Motor neuron (in vitro differentiated cells): ENCODE data around the gene SRSF7. TPM values are rescaled to one million over a fixed set of nuclear protein-coding genes. Genes with fewer than 3 reads are reported as not detected.
"Not testable (repeated sequence)": the region's sequence is repeated elsewhere in the genome, so short reads cannot be mapped to it uniquely, and the experiment has no call there.

Experiments used
- ATAC-seq, 8 experiments: fragments of 200-7000 bp; cut with Tn5 transposase; replicated peaks in 6 of 8; 2 replicates each; pipeline ENCODE4 v1.8.0; 2021; ENCODE audit warnings: mild to moderate bottlenecking in 8 of 8, moderate library complexity in 8 of 8
- H3K27ac ChIP-seq, 2 donors: fragments of 250-450 bp; sonication (Bioruptor Pico); 2 replicates each; pipeline ENCODE4 v1.9.0; 2021; ENCODE audit warnings: antibody characterized with exemption in 2 of 2, mild to moderate bottlenecking in 2 of 2, moderate library complexity in 1 of 2
- H3K4me1 ChIP-seq, 2 donors: fragments of 250-450 bp; sonication (Bioruptor Pico); replicated peaks in 1 of 2; 2 replicates each; pipeline ENCODE4 v1.6.1; 2021; ENCODE audit warnings: antibody characterized with exemption in 2 of 2, mild to moderate bottlenecking in 2 of 2, moderate library complexity in 1 of 2
- H3K4me3 ChIP-seq, 5 donors: fragments of 250-450 bp; sonication (Bioruptor Pico); 2 replicates each; pipeline ENCODE4 v1.9.0; 2021; ENCODE audit warnings: antibody characterized with exemption in 5 of 5, mild to moderate bottlenecking in 5 of 5, moderate library complexity in 4 of 5
- WGBS, 10 experiments: fragments of 450-650 bp; shearing (Covaris generic); methylation state at CpG; one replicate each; pipeline ENCODE4 v1.0.0; 2022; 5-methylcytosine and 5-hydroxymethylcytosine counted together
- in situ Hi-C, 9 experiments: fragments of 400-800 bp; cut with MboI; loops; one replicate each; pipeline ENCODE4 v1.15.0; 2021; ENCODE audit warnings: low sequenced_read_pairs in 9 of 9, low pct_unique_long_range_greater_than_20kb in 2 of 9; ENCODE audit not compliant: unreplicated experiment in 9 of 9
- total RNA-seq, 8 experiments: library from RNA; unstranded; fragments of 300-600 nt; gene quantifications; 2 replicates each; pipeline versions ENCODE4 v1.2.3 to v1.2.4, GENCODE V29; 2022

SRSF7 gene
- total RNA-seq: 100 to 1,000 TPM in 7 of 8 experiments, 10 to 100 TPM in 1; 86.3 to 270 (median 120) TPM

GRCh38 chr2:38750891-38751595 lies at the start of gene SRSF7:
SRSF7 (minus strand) TSS chr2:38751361; CDS start chr2:38751256, 105 bp downstream.
- in situ Hi-C loops: no loop called here
- WGBS, 10 experiments: 0 to 1% (median 0%) methylated on average over 8 to 44 of the region's 68 CpGs; no CpG with 5 or more reads in 5 of the 10 experiments
- peak; percentile 84 to 92 (median 88) for ATAC-seq
- peaks cover 28 to 39% of the 10 kb centered on the region in 2 donors for H3K4me1 ChIP-seq
- peak within 1 kb of the TSS; percentile 92 to 93 for H3K27ac ChIP-seq
- peak within 1 kb of the TSS; percentile 79 to 96 (median 93) for H3K4me3 ChIP-seq

GRCh38 chr2:38797953-38798352 lies 46.8 kb upstream of the SRSF7 start:
- Histone ChIP-seq H3K27ac (no peak overlapping the region), H3K4me3 (no peak overlapping the region), H3K4me1 (no peaks in the 10 kb centered on the region)
- ATAC-seq: no peak
- in situ Hi-C loops: no loop called here
- 81 to 100% (median 100%) methylated on average over 1 to 3 of the region's 3 CpGs; no CpG with 5 or more reads in 3 of the 10 experiments for WGBS, 10 experiments

DNA sequence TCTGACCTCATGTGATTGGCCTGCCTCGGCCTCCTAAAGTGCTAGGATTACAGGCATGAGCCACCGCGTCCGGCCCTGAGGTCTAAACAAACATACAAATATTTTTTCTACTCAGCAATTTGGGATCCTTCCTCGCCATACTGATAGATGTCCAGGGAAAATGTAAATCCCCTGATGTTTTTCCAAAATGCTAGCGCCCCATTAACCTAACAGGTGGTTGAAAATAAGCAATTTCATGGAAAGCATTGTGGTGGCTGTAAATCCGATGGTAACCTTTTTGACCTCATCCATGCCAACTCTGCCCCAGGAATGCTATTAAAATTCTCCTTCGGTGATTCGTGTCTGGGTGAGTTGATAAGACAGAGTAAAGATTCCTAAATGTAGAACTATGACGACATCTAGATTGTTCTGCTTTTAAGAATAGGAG lies 46.1 kb upstream of the SRSF7 start:
- no peak overlapping the region for H3K4me3 ChIP-seq
- WGBS, 10 experiments: 62 to 100% (median 87%) methylated on average over 1 to 10 of the region's 10 CpGs; no CpG with 5 or more reads in 1 of the 10 experiments
- no peaks in the 10 kb centered on the region for H3K4me1 ChIP-seq
- no peak for ATAC-seq
- in situ Hi-C loops: no loop called here
- H3K27ac ChIP-seq: no peak overlapping the region

DNA sequence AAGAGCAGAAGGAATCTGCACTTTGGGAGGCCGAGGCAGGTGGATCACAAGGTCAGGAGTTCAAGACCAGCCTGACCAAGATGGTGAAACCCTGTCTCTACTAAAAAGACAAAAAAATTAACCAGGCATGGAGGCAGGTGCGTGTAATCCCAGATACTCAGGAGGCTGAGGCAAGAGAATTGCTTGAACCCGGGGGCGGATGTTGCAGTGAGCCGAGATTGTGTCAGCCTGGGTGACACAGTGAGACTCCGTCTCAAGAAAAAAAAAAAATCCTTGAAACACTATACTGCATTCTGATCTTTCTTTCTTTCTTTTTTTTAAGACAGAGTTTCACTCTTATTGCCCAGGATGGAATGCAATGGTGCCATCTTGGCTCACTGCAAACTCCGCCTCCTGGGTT lies 43.9 kb upstream of the SRSF7 start:
- H3K27ac ChIP-seq, H3K4me1 ChIP-seq, H3K4me3 ChIP-seq, in situ Hi-C loops, ATAC-seq: not testable (repeated sequence)
- 82 to 100% (median 92%) methylated on average over 1 to 6 of the region's 7 CpGs; no CpG with 5 or more reads in 1 of the 10 experiments for WGBS, 10 experiments

DNA sequence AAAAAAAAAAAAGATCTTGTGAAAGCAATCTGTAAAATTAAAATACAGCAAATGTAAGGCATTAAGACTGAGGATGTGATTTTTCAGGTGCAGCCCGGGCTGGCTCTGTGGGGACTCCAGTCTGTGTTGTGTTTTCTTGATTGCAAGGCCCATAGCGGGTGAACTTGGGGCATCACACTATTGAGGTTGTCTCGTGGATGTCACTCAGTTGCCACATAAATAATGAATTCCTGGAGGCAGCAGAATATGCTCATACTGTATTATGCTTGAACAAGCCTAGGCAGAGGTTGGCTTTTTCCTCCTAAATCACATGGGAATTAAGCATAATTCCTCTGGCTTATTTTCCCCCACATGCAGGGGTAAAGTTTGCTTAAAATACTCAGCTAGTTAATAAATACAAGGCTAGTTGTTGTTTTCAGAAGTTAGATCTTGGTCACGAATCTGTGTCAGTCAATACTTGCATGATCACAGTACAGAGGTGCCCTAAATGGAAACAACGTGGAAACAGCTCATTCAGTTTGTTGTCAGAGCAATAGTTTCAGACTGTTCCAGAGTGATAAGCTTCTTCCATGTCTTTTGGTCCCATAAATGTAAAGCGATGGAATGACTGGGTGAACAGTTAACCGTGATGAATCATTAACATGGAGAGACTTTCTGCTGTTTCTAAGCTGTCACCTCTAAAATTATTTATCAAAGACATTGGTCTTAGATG lies 43.2 kb upstream of the SRSF7 start:
- WGBS, 10 experiments: 20 to 96% (median 80%) methylated on average over 2 to 7 of the region's 7 CpGs
- ATAC-seq: peak in 3 of 8 experiments; percentile 30 to 53 (median 32)
- in situ Hi-C loops: no loop called here

GRCh38 chr2:38793511-38793910 lies 42.4 kb upstream of the SRSF7 start:
- Histone ChIP-seq H3K27ac (no peak overlapping the region), H3K4me3 (no peak overlapping the region), H3K4me1 (peaks cover 0 to 2% of the 10 kb centered on the region in 2 donors)
- ATAC-seq: no peak
- whole genome bisulfite sequencing, 10 experiments: 69 to 100% (median 96%) methylated on average over 1 to 5 of the region's 5 CpGs; no CpG with 5 or more reads in 2 of the 10 experiments
- in situ Hi-C loops: no loop called here

More for the DNA sequence above, 43.2 kb upstream of the SRSF7 start:
- Histone ChIP-seq H3K4me1 (no peaks in the 10 kb centered on the region), H3K4me3 (no peak overlapping the region), H3K27ac (no peak overlapping the region)

DNA sequence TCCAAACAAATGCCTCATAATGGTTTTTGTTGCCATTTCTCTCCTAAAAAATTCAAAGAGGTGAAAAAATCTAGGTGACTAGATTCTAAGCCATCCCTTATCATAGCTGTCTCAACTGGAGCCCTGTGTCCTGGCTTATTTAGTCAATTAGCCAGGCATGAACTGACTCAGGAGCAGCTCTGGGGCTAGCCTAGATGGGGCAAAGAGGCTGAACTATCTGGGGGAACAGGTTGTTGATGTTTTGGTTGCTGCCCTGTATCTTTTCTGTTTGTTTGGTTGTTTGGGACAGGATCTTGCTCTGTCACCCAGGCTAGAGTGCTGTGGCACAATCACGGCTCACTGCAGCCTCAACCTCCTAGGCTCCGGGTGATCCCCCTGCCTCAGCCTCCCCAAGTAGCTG lies 41.6 kb upstream of the SRSF7 start:
- Histone ChIP-seq H3K4me3 (no peak overlapping the region), H3K27ac (no peak overlapping the region), H3K4me1 (peaks cover 0 to 4% of the 10 kb centered on the region in 2 donors)
- WGBS, 10 experiments: 0 to 100% (median 61%) methylated on average over 1 to 2 of the region's 2 CpGs; no CpG with 5 or more reads in 4 of the 10 experiments
- no peak for ATAC-seq
- in situ Hi-C loops: no loop called here

DNA sequence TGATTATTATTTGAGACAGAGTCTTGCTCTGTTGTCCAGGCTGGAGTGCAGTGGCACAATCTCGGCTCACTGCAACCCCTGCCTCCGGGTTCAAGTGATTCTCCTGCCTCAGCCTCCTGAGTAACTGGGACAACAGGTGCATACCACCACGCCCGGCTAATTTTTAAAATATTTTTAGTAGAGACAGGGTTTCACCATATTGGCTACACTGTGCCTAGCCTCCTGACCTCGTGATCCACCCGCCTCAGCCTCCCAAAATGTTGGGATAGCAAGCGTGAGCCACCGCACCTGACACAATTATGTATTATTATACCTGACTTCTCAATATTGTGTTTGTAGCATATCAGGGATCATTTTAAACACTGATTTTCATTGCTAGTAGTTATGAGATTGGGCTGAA lies 41.2 kb upstream of the SRSF7 start:
- in situ Hi-C loops, H3K4me1 ChIP-seq: not testable (repeated sequence)

GRCh38 chr2:38791744-38792143 lies 40.6 kb upstream of the SRSF7 start:
- Histone ChIP-seq H3K4me1 (peaks cover 0 to 4% of the 10 kb centered on the region in 2 donors), H3K4me3 (no peak overlapping the region), H3K27ac (no peak overlapping the region)
- in situ Hi-C loops: no loop called here
- WGBS, 10 experiments: 50 to 100% (median 88%) methylated on average over 1 of the region's 1 CpG; no CpG with 5 or more reads in 5 of the 10 experiments
- ATAC-seq: no peak

More for the DNA sequence above, 41.2 kb upstream of the SRSF7 start:
- H3K4me3 ChIP-seq, ATAC-seq, H3K27ac ChIP-seq: not testable (repeated sequence)
- 67 to 100% (median 93%) methylated on average over 1 to 8 of the region's 8 CpGs; no CpG with 5 or more reads in 3 of the 10 experiments for WGBS, 10 experiments

DNA sequence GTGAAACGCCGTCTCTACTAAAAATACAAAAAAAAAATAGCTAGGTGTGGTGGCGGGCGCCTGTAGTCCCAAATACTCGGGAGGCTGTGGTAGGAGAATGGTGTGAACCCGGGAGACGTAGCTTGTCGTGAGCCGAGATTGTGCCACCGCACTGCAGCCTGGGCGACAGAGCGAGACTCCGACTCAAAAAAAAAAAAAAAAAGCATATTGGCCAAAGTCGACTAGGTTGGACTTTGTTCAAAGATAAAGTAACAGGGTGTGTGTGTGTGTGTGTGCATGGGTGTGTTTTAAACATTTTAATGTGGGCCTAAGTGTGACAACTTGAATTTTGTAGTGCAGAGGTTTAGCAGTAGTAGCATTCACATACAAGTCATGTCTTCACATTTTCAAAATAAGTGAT lies 38.5 kb upstream of the SRSF7 start:
- Histone ChIP-seq H3K27ac (no peak overlapping the region), H3K4me3 (no peak overlapping the region), H3K4me1 (peaks cover 2 to 4% of the 10 kb centered on the region in 2 donors)
- WGBS, 10 experiments: 78 to 97% (median 89%) methylated on average over 1 to 12 of the region's 14 CpGs; no CpG with 5 or more reads in 3 of the 10 experiments
- in situ Hi-C loops: no loop called here
- ATAC-seq: no peak

- Histone ChIP-seq H3K4me3 (no peak overlapping the region), H3K27ac (no peak overlapping the region), H3K4me1 (peaks cover 4 to 7% of the 10 kb centered on the region in 2 donors)
- ATAC-seq: peak in 1 of 8 experiments; percentile 42
- WGBS, 10 experiments: 4 to 80% (median 35%) methylated on average over 1 to 6 of the region's 6 CpGs; no CpG with 5 or more reads in 1 of the 10 experiments
- in situ Hi-C loops: no loop called here
Observed at GRCh38 chr2:38788306-38788705, 37.1 kb upstream of the SRSF7 start.

DNA sequence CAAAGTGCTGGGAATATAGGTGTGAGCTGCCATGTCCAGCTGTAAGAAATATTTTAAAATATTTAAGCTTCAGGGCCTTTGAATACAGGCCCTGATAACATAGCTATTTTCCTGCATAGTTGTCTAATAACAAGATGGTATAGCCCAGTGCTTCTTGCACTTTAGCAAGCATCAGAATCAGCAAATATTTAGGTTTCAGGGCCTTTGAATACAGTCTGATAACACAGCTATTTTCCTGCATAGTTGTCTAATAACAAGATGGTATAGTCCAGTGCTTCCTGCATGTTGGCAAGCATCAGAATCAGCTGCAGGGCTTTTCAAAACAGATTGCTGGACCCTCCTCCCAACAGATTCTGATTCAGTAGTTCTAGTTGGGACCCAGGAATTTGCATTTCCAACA lies 32.4 kb upstream of the SRSF7 start:
- Histone ChIP-seq H3K4me1 (peaks cover 3 to 12% of the 10 kb centered on the region in 2 donors), H3K4me3 (no peak overlapping the region), H3K27ac (no peak overlapping the region)
- in situ Hi-C loops: no loop called here
- no peak for ATAC-seq

GRCh38 chr2:38778687-38779082 lies 27.5 kb upstream of the SRSF7 start:
- 0 to 21% (median 8%) methylated on average over 1 to 8 of the region's 8 CpGs; no CpG with 5 or more reads in 1 of the 10 experiments for WGBS, 10 experiments
- in situ Hi-C loops: no loop called here
- ATAC-seq: no peak
- H3K27ac ChIP-seq: no peak overlapping the region
- peak overlapping the region; percentile 54 to 94 (median 71) for H3K4me3 ChIP-seq
- peaks cover 0 to 9% of the 10 kb centered on the region in 2 donors for H3K4me1 ChIP-seq
